Heart left ventricle (tissue), 16 donors: ENCODE results near the gene PQBP1. TPM values are rescaled to one million over a fixed set of nuclear protein-coding genes. Genes with fewer than 3 reads are reported as not detected.

ENCODE experiments used
- ATAC-seq, 4 donors: fragments of 200-7000 bp; cut with Tn5 transposase; one replicate each; pipeline ENCODE4 v1.9.1; 2020 to 2022; ENCODE audit warnings: moderate library complexity in 4 of 4, mild to moderate bottlenecking in 3 of 4, moderate number of reproducible peaks in 1 of 4
- DNase-seq, 5 donors: peaks; one replicate each; pipeline ENCODE4 v3.0.0-alpha.2; 2020
- H3K27ac ChIP-seq, 12 donors: fragments of 200-600 bp; sonication (generic) in 4 of 12; one replicate each; pipeline versions ENCODE4 v1.5.0 to v1.8.0; 2016 to 2022; ENCODE audit warnings: mild to moderate bottlenecking in 2 of 12
- H3K27me3 ChIP-seq, 9 donors: fragments of 200-600 bp; sonication (generic) in 2 of 9; one replicate each; pipeline versions ENCODE4 v1.5.1 to v1.8.0; 2016 to 2022; ENCODE audit warnings: mild to moderate bottlenecking in 3 of 9
- H3K36me3 ChIP-seq, 9 donors: fragments of 200-600 bp; sonication (generic) in 2 of 9; one replicate each; pipeline versions ENCODE4 v1.5.0 to v1.8.0; 2018 to 2022; ENCODE audit warnings: mild to moderate bottlenecking in 2 of 9
- H3K4me1 ChIP-seq, 12 donors: fragments of 200-600 bp; sonication (generic) in 4 of 12; one replicate each; pipeline versions ENCODE4 v1.5.0 to v1.8.0; 2016 to 2022; ENCODE audit warnings: mild to moderate bottlenecking in 3 of 12
- H3K4me3 ChIP-seq, 12 donors: fragments of 200-600 bp; sonication (generic) in 4 of 12; one replicate each; pipeline versions ENCODE4 v1.5.0 to v1.8.0; 2017 to 2022; ENCODE audit warnings: mild to moderate bottlenecking in 9 of 12, moderate library complexity in 4 of 12
- H3K9me3 ChIP-seq, 12 donors: fragments of 200-600 bp; sonication (generic) in 4 of 12; one replicate each; pipeline versions ENCODE4 v1.5.0 to v1.8.0; 2016 to 2022; ENCODE audit warnings: mild to moderate bottlenecking in 1 of 12
- CTCF ChIP-seq, 12 donors: fragments of 200-600 bp; sonication (generic) in 4 of 12; IDR thresholded peaks; one replicate each; pipeline versions ENCODE4 v1.5.0 to v1.8.0; 2018 to 2022; ENCODE audit warnings: antibody characterized with exemption in 12 of 12, mild to moderate bottlenecking in 5 of 12
- POLR2A ChIP-seq, 2 donors: fragments of 450-650 bp; IDR thresholded peaks; one replicate each; pipeline ENCODE4 v1.6.1; 2017; ENCODE audit warnings: antibody characterized with exemption in 2 of 2, mild to moderate bottlenecking in 2 of 2, moderate library complexity in 2 of 2
- WGBS, 4 donors: extraction: QIAGEN DNeasy Blood & Tissue Kit in 2 of 4; methylation state at CpG; one replicate each; pipeline versions ENCODE4 v1.1.5 to v1.1.7; 2013 to 2018; 5-methylcytosine and 5-hydroxymethylcytosine counted together
- intact Hi-C, 10 donors: fragments of 100-400 bp; cut with DNase I; formaldehyde crosslinking; loops; one replicate each; pipeline versions ENCODE4 v1.11.1 to v1.14.2; 2022
- polyA plus RNA-seq, 2 donors: library from polyadenylated mRNA; stranded (reverse); fragments of 200-250 nt; gene quantifications; one replicate each; pipeline ENCODE4 v1.2.3, GENCODE V29; 2013
- total RNA-seq, 9 donors: library from RNA; depleted of rRNA in 2 of 9; stranded (reverse); fragments of >200 nt in 2 of 9; fragmentation: NEBNext Ultra II Directional in 3 of 9; extraction: Animal tissue kit (Norgen Biotek cat#: 25700) in 3 of 9; gene quantifications; one replicate each; pipeline versions ENCODE4 v1.1.0 to v1.2.4, GENCODE V29; 2016 to 2023
- donor health status: ischemic (EF 13 %, LVEDD 7.1; RV severe dilation, severe dysfunction).
- donor health status: healthy with polysubstance abuse.
- donor health status: DM: no; HTN: yes; CAD: no.
- donor health status: DM: no; HTN: no; CAD: no.
- donor health status: ischemic (EF 25% LVEDD 6.9; RV normal size, moderate dysfunction).
- donor health status: ischemic (EF 25% LVEDD 5.7; RV mildly dilated, moderate dysfunction).
- donor health status: healthy.
- donor health status: DM: yes; HTN: yes; CAD: no.
- donor health status: ischemic (EF 35%, LVEDD 5.7; RV mildly dilated, moderate dysfunction).
- donor health status: nonischemic (EF 11% LVEDD 7.7; RV severe dilation, severe dysfunction).
- donor health status: DM: yes; HTN: yes; CAD: no.
- donor health status: PGD.
- donor health status: ischemic (EF 29% LVEDD 5.4; RV normal size, mild dysfunction).
- donor health status: nonischemic (EF 23%, LVEDD 6.1; RV moderate dilation, normal function).

The PQBP1 gene
- total and polyA plus RNA-seq, 11 donors: 45.3 to 99.0 (median 53.2) TPM

DNA sequence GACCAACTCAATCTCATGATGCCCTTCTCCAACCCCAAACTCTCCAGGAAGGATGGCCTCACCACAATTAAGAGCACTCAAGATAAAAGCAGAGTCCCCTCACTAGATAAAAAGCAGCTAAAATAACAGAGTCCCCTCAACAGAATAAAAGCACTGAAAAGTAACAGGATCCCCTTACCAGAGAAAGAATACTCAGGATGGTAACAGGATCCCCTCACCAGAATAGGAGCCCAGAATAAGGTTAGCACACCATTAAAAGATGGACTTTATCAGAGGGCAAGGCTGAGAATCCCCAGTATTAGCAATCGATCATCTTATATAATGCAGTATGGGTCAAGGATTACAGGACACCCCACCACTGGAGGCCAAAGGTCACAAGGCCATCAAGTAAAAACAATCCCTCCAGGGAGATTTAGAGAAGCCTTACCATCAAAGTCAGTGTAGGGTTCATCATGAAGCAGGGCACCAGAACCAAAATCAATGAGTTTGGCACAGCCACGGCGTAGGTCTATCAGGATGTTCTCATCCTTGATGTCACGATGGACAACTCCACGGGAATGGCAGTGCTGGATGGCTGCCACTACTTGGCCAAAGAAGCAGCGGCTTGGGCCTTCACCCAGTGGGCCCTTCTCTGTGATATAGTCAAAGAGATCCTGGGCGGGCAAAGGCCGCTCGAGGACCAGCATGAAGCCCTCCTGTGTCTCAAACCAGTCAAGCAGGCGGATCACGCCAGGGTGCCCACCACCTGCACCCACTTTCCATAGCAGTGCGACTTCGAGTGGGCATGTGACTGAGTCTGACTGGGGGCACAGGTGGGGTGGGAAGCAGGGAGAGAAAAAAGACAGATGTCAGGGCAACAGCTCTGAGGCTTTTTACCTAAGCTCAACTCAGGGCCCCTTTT is 17.1 kb downstream of the PQBP1 start:
- TF ChIP-seq CTCF (IDR thresholded peaks at IDR 0.05) (no peak), POLR2A (IDR thresholded peaks at IDR 0.05) (no peak)
- DNase-seq (no peak), ATAC-seq (no peak)
- no peak overlapping the region for H3K27ac ChIP-seq
- H3K4me1 ChIP-seq: peaks cover 0 to 27% (median 5%) of the 10 kb centered on the region in 12 donors
- H3K4me3 ChIP-seq: peak overlapping the region in 1 of 12 donors; percentile 8
- no peaks in the 10 kb centered on the region for H3K27me3 ChIP-seq
- peaks cover 0 to 17% (median 0%) of the 10 kb centered on the region in 9 donors for H3K36me3 ChIP-seq
- WGBS, 4 donors: 88 to 92% (median 90%) methylated on average over 8 to 13 of the region's 13 CpGs
- intact Hi-C loops: loop anchor here in 2 of 10 donors (5.0 to 10.0 kb wide), 3 partner anchors 110 to 240 kb away; partner anchors contain the start of genes HDAC6 (in 1 of the 2) and TFE3 (in 1 of the 2)
- peaks cover 0 to 7% (median 0%) of the 10 kb centered on the region in 12 donors for H3K9me3 ChIP-seq

DNA sequence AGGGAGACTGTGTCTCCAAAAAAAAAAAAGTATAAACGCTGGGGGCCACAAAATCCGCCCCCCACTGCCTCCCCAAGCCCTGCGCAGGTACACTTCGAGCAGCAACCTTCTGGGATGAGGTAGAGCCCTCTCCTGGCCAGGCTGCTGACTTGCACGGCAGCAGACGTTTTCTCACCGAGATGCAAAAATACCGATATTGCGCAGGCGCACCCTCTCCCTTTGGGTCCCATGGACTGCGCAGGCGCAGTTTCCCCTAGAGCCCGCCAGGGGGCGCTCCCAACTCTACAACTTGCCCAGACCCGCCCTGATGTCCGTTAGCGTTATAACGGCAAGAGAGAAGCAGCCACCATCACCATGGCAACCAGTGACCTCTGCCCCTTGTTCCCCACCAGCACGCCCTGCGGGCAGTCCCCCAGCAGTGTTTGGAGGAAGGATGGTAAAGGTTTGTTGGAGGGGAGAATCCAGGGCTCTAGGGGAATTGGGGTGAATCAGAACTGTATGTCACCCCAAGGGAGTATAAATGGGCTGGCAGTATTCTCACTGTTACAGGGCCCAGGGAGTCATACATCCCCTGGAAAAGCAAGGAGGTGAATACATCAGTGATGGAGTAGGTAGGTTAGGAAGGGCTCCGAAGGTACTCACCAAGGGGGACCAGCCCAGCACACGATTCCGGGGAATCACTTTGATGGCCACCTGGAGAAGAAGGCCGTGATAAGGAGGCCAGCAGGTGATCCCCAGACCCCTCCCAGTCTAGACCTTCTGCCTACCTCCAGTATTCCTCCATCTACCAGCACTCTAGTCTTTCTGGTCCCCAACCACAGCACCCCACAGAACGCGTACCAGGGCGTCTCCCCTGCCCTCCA is 19.6 kb downstream of the PQBP1 start:
- no peaks in the 10 kb centered on the region for H3K9me3 ChIP-seq
- peak; percentile 55 to 79 (median 76) for ATAC-seq
- H3K27ac ChIP-seq: peak overlapping the region in 2 of 12 donors; percentile 52 to 85
- peak overlapping the region in 7 of 12 donors; percentile 15 to 74 (median 33) for H3K4me3 ChIP-seq
- peaks cover 0 to 18% (median 2%) of the 10 kb centered on the region in 12 donors for H3K4me1 ChIP-seq
- peak; percentile 81 to 96 (median 93) for TF ChIP-seq CTCF (IDR thresholded peaks at IDR 0.05)
- no peak for TF ChIP-seq POLR2A (IDR thresholded peaks at IDR 0.05)
- H3K27me3 ChIP-seq: no peaks in the 10 kb centered on the region
- H3K36me3 ChIP-seq: peaks cover 0 to 20% (median under 1%) of the 10 kb centered on the region in 9 donors
- 23 to 63% (median 35%) methylated on average over 15 to 27 of the region's 27 CpGs for WGBS, 4 donors
- intact Hi-C loops: loop anchor here in 3 of 10 donors (2.0 to 10.0 kb wide), 4 partner anchors 19 to 243 kb away; partner anchors contain the start of genes HDAC6 (in 1 of the 3) and TFE3 (in 1 of the 3)
- DNase-seq: peak; percentile 85 to 92 (median 86)

DNA sequence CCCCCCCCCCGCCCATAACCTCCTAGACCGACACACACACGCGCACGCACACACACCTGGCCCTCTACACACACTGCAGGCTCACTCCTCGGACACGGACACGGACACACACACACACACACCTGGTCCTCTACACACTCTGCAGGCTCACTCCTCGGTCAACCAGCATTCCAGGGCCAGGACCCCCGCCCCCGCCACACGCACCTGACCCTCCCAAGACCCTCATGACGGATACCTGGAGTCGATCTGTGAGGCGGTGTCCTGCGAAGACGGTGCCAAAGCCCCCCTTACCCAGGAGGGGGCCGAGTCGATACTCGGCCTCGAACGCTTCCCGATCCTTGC is 20.5 kb downstream of the PQBP1 start:
- intact Hi-C loops: loop anchor here in 2 of 10 donors (5.0 to 10.0 kb wide), 3 partner anchors 113 to 243 kb away; partner anchors contain the start of genes HDAC6 (in 1 of the 2) and TFE3 (in 1 of the 2)
- Histone ChIP-seq H3K9me3 (no peaks in the 10 kb centered on the region), H3K27ac (peak overlapping the region in 11 of 12 donors; percentile 47 to 85 (median 70)), H3K36me3 (peaks cover 0 to 27% (median 9%) of the 10 kb centered on the region in 9 donors), H3K4me3 (peak overlapping the region; percentile 16 to 74 (median 60)), H3K4me1 (peaks cover 0 to 18% (median 2%) of the 10 kb centered on the region in 12 donors), H3K27me3 (no peaks in the 10 kb centered on the region)
- no peak for DNase-seq
- ATAC-seq: no peak
- TF ChIP-seq POLR2A (IDR thresholded peaks at IDR 0.05) (no peak), CTCF (IDR thresholded peaks at IDR 0.05) (no peak)
- WGBS, 4 donors: 12 to 48% (median 30%) methylated on average over 8 to 23 of the region's 23 CpGs
